ENCODE measurements around the gene BCKDHA.
A peak's percentile ranks its signal among the peaks of the same experiment; 100 is the strongest.
"Not testable (repeated sequence)": the region's sequence is repeated elsewhere in the genome, so short reads cannot be mapped to it uniquely, and the experiment has no call there.

BCKDHA gene

GRCh38 chr19:41367848-41368301 is 29.7 kb upstream of the BCKDHA start:
- DNase-seq: no peak

DNA sequence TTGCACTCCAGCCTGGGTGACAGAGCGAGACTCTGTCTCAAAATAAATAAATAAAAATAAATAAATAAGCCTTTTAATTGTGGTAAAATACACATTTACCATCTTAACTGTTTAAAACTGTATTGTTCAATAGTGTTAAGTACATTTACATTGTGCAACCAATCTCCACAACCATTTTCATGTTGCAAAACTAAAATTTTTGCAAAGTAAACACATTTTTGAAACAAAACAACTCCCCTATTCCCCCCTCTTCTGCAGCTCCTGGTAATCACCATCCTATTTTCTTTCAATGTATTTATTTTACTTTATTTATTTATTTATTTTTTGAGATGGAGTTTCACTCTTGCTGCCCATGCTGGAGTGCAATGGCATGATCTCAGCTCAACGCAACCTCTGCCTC is 27.8 kb upstream of the BCKDHA start:
- DNase-seq: no peak

GRCh38 chr19:41371119-41371518 is 26.5 kb upstream of the BCKDHA start:
- DNase-seq: not testable (repeated sequence)

- DNase-seq: no peak
These were observed 26.1 kb upstream of the BCKDHA start for GRCh38 chr19:41371541-41371940.

DNA sequence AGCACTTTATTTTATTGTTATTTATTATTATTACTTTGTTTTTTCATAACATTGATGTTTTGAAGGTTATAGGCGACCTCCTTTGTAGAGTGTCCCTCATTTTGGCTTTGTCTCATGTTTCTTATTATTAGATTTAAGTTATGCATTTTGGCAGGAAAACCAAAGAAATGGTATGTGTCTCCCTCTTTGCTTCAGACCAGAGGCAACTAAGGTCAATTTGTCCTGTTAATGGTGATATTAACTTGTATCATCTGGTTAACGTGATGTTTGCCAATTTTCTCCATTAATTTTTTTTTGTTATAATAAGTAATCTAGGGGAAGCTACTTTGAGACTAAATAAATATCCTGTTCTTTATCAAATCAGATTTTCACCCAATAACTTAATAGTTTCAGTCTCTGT is 25.1 kb upstream of the BCKDHA start:
- no peak for DNase-seq

DNA sequence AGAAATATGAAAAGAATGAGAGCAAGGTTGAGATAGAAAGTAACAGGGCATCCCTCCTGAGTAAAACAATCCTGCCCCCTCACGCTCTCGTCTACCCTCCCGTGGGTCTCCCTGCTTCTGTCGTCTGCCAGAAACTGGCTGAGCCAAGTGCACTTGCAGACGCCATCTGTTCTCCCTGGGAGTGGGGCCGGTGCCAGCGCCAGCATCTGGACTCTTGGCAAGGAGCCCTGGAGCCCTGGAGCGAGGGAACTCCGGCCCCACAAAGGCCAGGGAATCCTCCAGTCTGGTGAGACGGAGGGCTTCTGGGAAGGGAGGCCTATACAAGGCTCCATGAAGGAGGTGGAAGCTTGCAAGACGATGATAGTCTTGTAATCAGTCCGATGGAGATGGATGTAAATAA is 23.6 kb upstream of the BCKDHA start:
- peak; percentile 46 for DNase-seq

GRCh38 chr19:41376241-41376997 is 21.2 kb upstream of the BCKDHA start, which contains the start of gene TMEM91:
Gene TMEM91, plus strand, starts transcription at chr19:41376533. Its CDS starts 1,777 bp downstream, at chr19:41378310.
- peak; percentile 82 for DNase-seq

GRCh38 chr19:41376998-41377365 is 20.6 kb upstream of the BCKDHA start:
- no peak for DNase-seq

DNA sequence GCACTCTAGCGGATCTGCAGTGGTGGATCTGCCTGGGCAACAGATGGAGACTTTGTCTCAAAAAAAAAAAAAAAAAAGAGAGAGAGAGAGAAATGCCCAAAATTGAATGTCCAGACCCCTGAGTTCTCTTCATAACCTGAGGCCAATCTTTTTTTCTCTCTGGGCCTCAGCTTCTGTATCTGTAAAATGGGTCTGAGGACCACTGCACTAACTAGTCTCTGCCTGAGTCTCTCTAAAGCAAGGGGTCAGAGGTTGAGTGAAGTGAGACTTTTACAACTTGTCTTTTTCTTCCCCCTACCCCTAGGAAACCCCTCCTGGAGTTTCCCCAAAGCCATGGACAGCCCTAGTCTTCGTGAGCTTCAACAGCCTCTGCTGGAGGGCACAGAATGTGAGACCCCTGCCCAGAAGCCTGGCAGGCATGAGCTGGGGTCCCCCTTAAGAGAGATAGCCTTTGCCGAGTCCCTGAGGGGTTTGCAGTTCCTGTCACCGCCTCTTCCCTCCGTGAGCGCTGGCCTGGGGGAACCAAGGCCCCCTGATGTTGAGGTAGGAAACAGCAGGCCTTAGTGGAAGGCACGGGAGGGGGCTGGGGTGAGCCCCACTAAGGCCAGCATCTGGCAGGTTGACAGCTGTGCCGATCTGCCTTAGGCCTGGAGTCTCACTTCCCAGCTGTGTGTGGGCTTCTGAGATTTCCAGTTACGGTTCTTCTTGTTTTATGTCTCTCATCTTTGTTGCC is 19.5 kb upstream of the BCKDHA start:
- peak; percentile 13 for DNase-seq

GRCh38 chr19:41381536-41381935 is 16.1 kb upstream of the BCKDHA start:
- DNase-seq: not testable (repeated sequence)

DNA sequence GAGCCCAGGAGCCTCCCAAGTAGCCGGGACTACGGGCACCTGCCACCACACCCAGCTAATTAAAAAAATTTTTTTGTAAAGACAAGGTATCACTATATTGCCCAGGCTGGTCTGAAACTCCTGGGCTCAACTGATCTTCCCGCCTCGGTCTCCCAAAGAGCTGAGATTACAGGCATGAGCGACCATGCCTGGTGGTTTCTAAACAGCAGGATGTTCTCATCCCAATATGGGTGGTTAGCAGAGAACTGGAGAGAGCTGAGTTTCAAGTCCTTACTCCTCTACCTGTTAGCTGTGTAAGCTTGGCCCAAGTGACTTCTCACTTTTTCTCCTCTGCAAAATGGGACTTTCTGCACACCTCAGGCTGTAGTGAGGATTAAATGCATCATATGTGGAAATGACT is 13.3 kb upstream of the BCKDHA start:
- no peak for DNase-seq

DNA sequence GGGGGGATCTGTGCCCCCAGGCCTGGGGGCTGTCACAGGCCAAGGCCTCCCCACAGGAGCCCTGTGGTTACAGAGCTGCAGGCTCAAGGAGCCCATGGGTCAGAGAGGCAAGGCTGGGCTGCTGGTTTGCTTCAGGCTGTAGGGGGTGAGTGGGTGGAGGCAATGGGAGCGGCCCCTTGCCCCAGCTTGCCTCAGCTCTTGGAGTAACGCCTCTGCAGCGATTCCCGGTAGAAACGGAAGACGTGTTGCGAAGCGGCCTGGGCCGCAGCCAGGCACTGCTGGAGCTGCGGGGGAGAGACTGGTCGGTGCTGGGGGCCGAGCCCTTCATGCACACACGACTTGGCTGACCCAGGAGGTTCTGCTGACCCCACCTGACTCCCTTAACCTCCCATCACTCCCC is 11.2 kb upstream of the BCKDHA start:
- no peak for DNase-seq

DNA sequence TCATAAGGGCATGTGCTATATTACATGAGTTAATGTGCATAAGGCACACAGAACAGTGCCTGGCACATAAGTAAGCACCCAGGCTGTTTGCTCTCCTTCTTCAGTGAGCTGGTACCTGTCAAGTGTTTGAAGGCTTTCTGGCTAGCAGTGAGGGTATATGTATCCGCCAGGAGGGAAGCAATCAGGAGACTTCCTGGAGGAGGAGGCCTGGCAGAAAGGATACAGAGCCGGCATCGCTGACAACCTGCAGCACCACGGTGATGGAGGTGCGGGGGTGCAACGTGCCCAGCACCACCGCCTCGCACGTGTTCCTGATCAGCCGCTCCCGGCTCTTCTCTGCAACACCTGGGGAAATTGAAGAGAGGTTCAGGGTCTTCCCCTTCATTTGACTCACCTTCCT is 6.0 kb upstream of the BCKDHA start:
- DNase-seq: no peak

DNA sequence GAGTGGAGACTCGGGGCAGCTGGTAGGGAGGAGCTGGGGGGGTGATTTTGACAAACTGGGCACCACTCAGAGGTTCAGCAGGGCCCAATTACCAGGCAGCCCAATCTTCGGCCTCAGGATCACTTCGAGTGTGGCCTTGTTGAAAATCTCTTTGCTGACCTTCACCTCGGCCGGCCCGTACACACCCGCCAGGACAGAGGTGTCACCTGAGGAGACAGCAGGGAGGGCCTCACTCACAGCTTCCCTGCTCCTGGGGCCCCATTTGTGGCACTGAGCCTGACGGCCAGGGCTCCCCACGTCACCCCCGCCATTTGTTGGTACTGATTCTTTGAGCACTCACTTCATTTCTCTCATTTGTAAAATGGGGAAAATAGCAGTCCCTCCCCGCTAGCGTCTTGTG is 4.8 kb upstream of the BCKDHA start:
- DNase-seq: no peak

DNA sequence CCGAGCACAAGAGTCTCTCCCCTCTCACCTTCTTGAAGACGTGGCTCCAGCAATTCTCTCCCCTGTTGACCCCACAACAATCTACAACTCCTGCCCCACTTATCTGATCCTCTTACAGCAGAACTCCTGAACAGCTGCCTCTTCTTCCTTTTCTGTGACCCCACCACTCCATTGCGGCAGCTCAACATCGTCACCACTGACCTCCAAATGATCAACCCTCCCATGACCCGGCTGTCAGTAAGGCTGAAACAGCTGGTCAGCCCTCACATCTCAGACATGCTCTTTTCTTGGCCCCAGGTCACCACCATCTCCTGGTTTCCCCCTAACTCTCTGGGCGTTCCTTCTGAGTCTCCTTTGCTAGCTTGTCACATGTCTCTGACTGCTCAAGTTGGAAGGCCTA is 2.3 kb upstream of the BCKDHA start:
- no peak for DNase-seq

DNA sequence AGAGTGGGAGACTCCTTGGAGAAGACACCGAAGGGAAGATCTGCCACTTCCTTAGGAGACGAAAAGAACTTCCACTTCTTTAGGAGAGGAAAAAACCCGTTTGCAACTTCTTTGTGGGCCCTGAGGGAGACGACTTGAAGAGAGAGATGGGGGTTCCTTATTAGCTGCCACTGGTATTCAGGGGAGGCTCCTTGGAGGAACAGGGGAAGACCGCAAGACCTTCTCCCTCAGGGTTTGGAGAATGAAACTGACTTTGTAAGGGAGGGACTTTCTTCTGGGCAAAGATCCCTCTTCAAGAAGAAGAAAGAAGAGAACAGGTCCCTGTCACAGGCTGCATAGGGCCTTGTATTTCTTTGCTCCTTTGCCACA is 416 bp downstream of the BCKDHA start:
- no peak for DNase-seq

- DNase-seq: no peak
These were observed 980 bp downstream of the BCKDHA start for GRCh38 chr19:41398598-41398997.

DNA sequence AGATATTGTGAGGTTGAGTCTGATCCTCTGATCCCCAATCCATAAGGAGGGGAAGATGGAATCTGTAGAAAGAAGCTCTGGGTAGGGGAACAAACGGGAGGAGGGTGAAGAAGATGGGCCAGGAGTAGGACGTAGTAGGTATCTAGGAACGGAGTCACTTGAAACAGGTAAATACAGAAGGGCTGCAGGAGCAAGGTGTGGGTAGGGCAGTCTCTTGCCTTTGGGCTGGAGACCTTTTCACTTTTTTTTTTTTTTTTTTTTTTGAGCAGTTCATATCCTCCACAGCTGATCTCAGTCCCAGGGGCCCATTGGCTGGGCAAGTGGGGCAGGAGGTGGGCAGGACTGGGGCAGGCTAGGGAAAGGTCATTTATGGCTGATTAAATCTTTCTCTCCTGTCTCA is 1.5 kb downstream of the BCKDHA start:
- DNase-seq: no peak

GRCh38 chr19:41399525-41399924 is 1.9 kb downstream of the BCKDHA start:
- DNase-seq: no peak

DNA sequence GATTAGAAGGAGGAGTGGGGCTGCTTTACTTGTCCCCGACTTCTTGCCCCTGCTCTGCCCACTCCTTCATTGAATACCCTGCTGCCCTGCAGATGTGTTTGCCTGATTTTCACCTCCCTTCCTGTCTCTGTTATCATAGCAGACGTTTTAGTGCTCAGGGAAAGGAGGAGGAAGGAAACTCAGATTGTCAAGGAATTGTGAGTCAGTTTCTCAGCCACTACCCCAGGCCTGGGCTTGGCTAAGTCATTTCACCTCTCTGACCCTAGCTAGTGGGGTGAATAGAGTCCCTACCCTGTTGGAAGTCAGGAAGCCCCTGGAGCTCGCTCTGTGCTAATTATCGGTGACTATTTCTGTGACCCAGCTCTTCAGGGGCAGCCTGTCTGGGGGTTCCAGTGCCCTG is 3.9 kb downstream of the BCKDHA start:
- no peak for DNase-seq

GRCh38 chr19:41402010-41402409 is 4.4 kb downstream of the BCKDHA start:
- DNase-seq: no peak

DNA sequence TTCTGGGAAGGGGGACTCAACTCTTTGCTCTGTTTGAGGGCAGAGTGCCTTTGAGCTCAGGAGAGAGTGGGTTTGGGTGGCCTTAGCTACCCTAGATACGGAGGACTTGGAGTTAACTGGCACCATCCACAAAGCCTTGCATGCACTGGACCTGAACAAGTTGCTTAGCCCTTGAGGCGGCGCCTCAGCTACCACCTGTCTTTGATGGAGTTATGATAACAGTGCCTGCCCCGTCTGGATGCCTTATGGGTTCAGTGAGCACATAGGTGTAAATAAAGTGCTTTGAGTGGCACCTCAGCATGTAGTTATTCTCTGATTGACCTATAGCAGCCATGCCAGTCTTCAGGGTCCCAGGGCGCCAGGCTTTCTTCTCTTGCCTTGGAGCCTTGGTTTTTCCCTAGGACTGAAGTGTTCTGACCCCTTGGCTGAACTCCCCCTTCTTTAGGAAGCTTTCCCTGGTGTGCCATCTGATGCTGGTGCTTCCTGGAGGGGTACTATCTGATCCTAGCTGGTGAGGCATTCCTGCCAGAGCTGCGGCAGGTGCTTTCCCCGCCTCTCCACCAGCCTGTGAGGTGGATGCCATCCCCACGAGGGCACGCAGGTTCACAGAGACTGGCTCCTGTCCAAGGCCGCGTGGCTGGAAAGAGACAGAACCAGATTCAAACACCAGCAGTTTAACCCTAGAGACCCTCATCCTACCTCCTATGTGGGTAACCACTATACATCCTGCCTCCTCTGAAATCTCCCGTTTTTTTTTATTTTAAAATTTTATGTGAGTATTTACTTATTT is 5.8 kb downstream of the BCKDHA start:
- DNase-seq: no peak

DNA sequence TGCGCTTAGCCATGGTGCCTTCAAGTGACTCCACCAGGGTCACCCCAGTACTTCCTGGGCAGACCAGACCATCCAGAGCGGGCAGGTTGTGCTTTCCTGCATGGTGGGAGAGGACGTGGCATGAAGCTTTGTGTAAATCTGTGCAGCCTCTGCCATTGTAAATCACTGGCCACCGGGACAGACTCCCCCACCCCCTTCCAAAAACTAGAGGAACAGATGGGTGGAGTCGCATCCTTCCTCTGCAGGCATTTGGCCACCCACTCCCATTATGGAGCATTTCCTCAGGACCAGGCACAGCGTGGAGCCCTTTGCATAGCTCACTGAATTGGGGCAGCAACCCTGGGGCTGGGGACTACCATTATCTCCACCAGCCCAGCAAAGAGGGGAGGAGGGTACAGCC is 8.2 kb downstream of the BCKDHA start:
- no peak for DNase-seq

GRCh38 chr19:41407271-41407670 is 9.7 kb downstream of the BCKDHA start:
- DNase-seq: no peak
